ENCODE measurements around the gene SLC1A6.
A peak's percentile ranks its signal among the peaks of the same experiment; 100 is the strongest.
"Not testable (repeated sequence)": the region's sequence is repeated elsewhere in the genome, so short reads cannot be mapped to it uniquely, and the experiment has no call there.

SLC1A6 gene

DNA sequence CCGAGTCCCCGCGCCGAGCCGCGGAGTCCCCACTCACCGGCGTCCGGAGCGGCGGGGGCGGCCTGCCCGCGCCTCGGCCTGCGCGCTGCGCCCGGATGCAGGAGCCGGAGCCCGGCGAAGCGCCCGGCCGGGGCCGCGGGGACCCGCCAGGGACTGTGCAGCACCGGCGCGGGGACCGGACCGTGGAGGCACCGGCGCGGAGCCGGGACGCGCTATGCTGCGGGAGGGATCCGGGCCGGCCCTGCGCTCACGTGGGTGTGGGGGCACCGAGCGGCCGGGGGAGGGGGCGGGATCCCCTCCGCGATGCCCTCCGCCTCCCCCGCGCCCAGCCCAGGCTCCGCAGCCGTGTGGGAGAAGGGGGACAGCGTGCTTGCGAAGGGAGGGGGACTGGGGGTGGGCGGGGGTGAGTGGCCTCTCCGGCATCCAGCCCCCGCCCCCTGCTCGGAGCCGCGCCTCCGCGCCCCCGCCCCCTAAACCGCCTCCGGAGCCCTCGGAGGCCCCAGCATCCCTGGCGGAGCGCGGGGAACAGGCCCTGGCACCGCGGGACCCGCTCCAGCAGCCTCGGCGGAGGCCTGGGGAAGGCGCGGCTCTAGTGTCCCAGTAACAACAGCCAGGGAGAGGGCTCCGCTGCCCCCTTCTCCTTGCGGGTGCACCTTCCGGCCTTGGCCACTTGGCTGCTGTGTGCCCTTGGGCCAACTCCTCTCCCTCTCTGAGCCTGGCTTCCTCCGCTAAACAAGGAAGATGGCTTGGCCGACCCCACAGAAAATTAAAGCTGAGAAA lies at the start of gene SLC1A6:
SLC1A6 (minus strand) TSS at position 389 of the 780 bp plus-strand sequence. CDS start 6,954 bp downstream, outside the sequence.
- H3K4me3 ChIP-seq (replicated peaks; ENCODE audit: low read depth, low read length), result no peak within 1 kb of the TSS
- no peak for TF ChIP-seq CTCF (IDR thresholded peaks at IDR 0.05; ENCODE audit: low read length, missing control alignments)
- no peak for DNase-seq (ENCODE audit: low read depth)

DNA sequence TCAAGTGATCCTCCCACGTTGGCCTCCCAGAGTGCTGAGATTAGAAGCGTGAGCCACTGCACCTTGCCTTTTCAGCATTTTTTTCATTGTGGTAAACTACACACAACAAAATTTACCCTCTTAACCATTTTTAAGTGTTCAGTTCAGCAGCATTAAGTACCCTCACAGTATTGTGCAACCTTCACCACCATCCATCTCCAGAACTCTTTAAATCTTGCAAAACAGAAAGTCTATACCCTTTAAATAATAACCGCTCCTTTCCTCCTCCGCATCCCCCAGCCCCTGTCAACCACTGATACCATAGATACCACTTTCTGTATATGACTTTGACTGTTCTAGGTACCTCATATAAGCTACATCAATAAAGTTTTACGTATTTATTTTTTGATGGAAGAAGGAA lies 48.8 kb upstream of the SLC1A6 start:
- DNase-seq (ENCODE audit: low read depth), result no peak
- TF ChIP-seq CTCF (IDR thresholded peaks at IDR 0.05; ENCODE audit: low read length, missing control alignments), result no peak
- H3K4me3 ChIP-seq (replicated peaks; ENCODE audit: low read depth, low read length), result no peak overlapping the region

DNA sequence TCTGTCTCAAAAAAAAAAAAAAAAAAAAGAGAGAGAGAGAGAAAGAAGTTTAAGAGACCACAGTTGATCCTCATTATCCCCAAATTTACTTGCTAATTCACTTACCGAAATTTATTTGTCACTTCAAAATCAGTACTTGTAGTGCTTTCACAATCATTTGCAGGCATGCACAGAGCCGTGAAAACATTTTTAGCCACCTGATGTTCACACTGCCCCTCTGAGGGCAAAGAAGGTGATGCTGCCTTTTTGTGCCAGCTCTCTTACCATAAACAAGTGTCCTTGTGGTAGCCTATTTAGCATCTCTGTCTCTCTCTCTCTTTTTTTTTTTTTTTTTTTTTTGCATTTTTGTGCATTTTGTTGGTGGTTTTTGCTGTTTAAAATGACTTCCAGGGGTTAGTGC lies 45.6 kb upstream of the SLC1A6 start:
- DNase-seq (ENCODE audit: low read depth), result no peak
- H3K4me3 ChIP-seq (replicated peaks; ENCODE audit: low read depth, low read length), result no peak overlapping the region
- TF ChIP-seq CTCF (IDR thresholded peaks at IDR 0.05; ENCODE audit: low read length, missing control alignments), result no peak

- TF ChIP-seq CTCF (IDR thresholded peaks at IDR 0.05; ENCODE audit: low read length, missing control alignments), result no peak
- H3K4me3 ChIP-seq (replicated peaks; ENCODE audit: low read depth, low read length), result no peak overlapping the region
- no peak for DNase-seq (ENCODE audit: low read depth)
Observed at GRCh38 chr19:15022752-15023151, 43.1 kb upstream of the SLC1A6 start.

DNA sequence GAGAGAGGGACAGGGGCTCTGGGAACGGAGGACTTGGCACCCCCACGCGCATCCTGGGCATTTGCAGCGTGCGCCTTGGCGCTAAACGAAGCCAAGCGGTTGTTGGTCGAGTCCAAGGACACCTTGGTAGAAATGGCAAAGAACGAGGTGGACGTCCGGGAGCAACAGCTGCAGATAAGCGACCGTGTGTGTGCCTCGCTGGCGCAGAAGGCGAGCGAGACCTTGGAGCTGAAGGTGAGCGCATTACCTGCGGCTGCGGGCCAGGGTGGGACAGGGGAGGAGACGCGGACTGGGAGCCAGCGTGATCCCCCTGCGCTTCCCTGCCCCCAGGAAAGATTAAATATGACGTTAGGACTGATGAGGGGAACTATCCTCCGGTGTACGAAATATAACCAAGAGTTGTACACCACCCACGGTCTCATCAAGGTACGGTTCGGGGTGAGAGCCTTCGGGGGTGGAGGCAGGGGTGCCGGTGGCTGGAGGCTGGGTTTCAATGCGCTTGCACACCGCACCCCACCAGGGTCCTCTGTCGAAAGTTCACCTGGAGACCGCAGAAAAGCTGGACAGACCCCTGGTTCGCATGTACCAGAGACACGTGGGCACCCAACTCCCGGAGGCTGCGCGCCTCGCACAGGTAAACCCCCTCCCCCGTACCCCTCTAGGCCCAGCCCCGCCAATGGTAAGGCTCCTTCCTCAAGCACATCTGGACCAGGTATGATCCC lies 41.8 kb upstream of the SLC1A6 start:
- no peak overlapping the region for H3K4me3 ChIP-seq (replicated peaks; ENCODE audit: low read depth, low read length)
- no peak for TF ChIP-seq CTCF (IDR thresholded peaks at IDR 0.05; ENCODE audit: low read length, missing control alignments)
- DNase-seq (ENCODE audit: low read depth), result no peak

DNA sequence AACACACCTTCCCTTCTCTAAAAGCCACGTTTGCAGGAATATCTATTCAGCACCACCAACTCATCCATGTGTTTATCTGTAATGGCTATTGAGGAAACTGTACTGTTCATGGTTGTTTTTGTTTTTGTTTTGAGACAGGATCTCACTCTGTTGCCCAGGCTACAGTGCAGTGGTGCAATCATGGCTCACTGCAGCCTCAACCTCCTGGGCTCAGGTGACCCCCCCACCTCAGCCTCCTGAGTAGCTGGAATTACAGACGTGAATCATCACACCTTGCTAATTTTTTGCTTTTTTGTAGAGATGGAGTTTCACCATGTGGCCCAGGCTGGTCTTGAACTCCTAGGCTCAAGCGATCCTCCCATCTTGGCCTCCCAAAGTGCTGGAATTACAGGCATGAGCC lies 39.2 kb upstream of the SLC1A6 start:
- H3K4me3 ChIP-seq (replicated peaks; ENCODE audit: low read depth, low read length); DNase-seq (ENCODE audit: low read depth): not testable (repeated sequence)

DNA sequence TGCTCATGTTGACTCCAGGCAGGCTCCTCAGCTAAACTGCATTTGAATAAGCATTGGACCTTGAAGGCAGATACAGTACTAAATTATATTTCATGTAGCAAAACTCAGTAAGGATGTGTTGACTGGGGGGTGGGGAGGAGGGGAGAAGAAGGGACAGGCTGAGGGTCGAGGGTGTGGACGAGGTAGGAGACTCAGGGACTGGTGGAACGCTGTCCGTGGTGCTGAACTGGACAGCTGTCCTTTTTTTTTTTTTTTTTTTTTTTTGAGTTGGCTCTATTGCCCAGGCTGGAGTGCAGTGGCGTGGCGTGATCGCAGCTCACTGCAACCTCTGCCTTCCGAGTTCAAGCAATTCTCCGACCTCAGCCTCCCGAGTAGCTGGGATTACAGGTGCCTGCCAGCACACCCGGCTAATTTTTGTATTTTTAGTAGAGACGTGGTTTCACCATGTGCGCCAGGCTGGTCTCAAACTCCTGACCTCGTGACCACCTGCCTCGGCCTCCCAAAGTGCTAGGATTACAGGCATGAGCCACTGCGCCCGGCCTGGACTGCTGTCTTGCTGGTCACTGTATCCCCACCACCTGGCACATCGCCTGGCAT lies 36.4 kb upstream of the SLC1A6 start:
- TF ChIP-seq CTCF (IDR thresholded peaks at IDR 0.05; ENCODE audit: low read length, missing control alignments), result no peak
- DNase-seq (ENCODE audit: low read depth), result peak; percentile 26

More for the DNA sequence above, 36.4 kb upstream of the SLC1A6 start:
- no peak overlapping the region for H3K4me3 ChIP-seq (replicated peaks; ENCODE audit: low read depth, low read length)
